Left lung (tissue), 10 donors: ENCODE data around the gene RPL32. TPM values are rescaled to one million over a fixed set of nuclear protein-coding genes. Genes with fewer than 3 reads are reported as not detected.
"Not testable (repeated sequence)": the region's sequence is repeated elsewhere in the genome, so short reads cannot be mapped to it uniquely, and the experiment has no call there.

Experiments used
- ATAC-seq: fragments of 200-7000 bp; cut with Tn5 transposase; one replicate; pipeline ENCODE4 v1.9.1; 2020; ENCODE audit warnings: moderate library complexity
- DNase-seq, 4 donors: peaks; one replicate each; pipeline ENCODE4 v3.0.0-alpha.2; 2013 to 2020
- H3K27ac ChIP-seq, 2 donors: fragments of 200-600 bp; sonication (generic) in 1 of 2; one replicate each; pipeline versions ENCODE4 v1.5.0 to v1.8.0; 2020 to 2021
- H3K27me3 ChIP-seq, 2 donors: fragments of 200-600 bp; sonication (generic) in 1 of 2; one replicate each; pipeline versions ENCODE4 v1.5.0 to v1.8.0; 2020 to 2021
- H3K36me3 ChIP-seq, 2 donors: fragments of 200-600 bp; sonication (generic) in 1 of 2; one replicate each; pipeline versions ENCODE4 v1.5.0 to v1.8.0; 2020 to 2021
- H3K4me1 ChIP-seq, 2 donors: fragments of 200-600 bp; one replicate each; pipeline ENCODE4 v1.8.0; 2021
- H3K4me3 ChIP-seq, 2 donors: fragments of 200-600 bp; sonication (generic) in 1 of 2; one replicate each; pipeline versions ENCODE4 v1.5.0 to v1.8.0; 2020 to 2021; ENCODE audit warnings: mild to moderate bottlenecking in 1 of 2
- H3K9me3 ChIP-seq, 2 donors: fragments of 200-600 bp; sonication (generic) in 1 of 2; one replicate each; pipeline versions ENCODE4 v1.5.0 to v1.8.0; 2020 to 2021
- CTCF ChIP-seq, 2 donors: fragments of 200-600 bp; sonication (generic) in 1 of 2; IDR thresholded peaks; one replicate each; pipeline versions ENCODE4 v1.5.0 to v1.8.0; 2021; ENCODE audit warnings: antibody characterized with exemption in 2 of 2
- intact Hi-C, 2 donors: fragments of 100-400 bp; cut with DNase I; formaldehyde crosslinking; loops; one replicate each; pipeline versions ENCODE4 v1.11.2 to v1.14.2; 2022
- polyA plus RNA-seq, 6 donors: library from polyadenylated mRNA; unstranded; fragments of 120-200 nt; gene quantifications; one replicate each; pipeline ENCODE4 v1.2.1, GENCODE V29; 2013; ENCODE audit not compliant: insufficient read length in 6 of 6
- total RNA-seq, 2 donors: library from RNA; stranded (reverse); fragmentation: NEBNext Ultra II Directional; extraction: Animal tissue kit (Norgen Biotek cat#: 25700); gene quantifications; one replicate each; pipeline ENCODE4 v1.2.1, GENCODE V29; 2021
- donor health status: DM: no; HTN: yes; CAD: no.
- donor health status: DM: no; HTN: no; CAD: no.

The RPL32 gene
- total and polyA plus RNA-seq, 8 donors = 1,223 to 2,940 (median 2,469) TPM

- H3K4me3 ChIP-seq = no peak overlapping the region
- intact Hi-C loops = no loop called here
- H3K27ac ChIP-seq = no peak overlapping the region
- DNase-seq (no peak), ATAC-seq (no peak)
- no peaks in the 10 kb centered on the region for H3K36me3 ChIP-seq
- no peaks in the 10 kb centered on the region for H3K9me3 ChIP-seq
- H3K4me1 ChIP-seq = no peaks in the 10 kb centered on the region
- no peak for TF ChIP-seq CTCF (IDR thresholded peaks at IDR 0.05)
- H3K27me3 ChIP-seq = no peaks in the 10 kb centered on the region
These were observed 18.5 kb upstream of the RPL32 start for GRCh38 chr3:12859840-12860239.

DNA sequence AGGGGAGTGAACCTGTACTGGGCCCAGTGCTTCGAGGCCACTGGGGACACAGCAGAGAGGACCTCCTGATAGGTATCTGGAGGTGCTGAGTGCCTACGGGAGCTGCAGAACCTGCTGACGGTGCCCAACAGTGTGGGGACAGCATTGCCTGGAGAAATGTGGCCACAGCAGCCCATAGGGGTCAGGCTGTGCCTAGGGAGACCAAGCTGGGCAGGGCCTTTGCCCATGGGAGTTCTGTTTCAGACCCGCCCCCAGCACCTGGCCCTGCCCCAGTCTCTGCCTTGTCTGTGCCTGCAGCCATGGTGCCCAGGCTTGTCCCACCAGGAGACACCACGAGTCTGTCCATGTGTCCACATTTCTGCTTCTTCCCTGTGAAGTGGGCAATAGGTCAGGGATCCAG lies 15.3 kb upstream of the RPL32 start:
- DNase-seq (no peak), ATAC-seq (no peak)
- Histone ChIP-seq H3K4me1 (no peaks in the 10 kb centered on the region), H3K27me3 (peaks cover 0 to 10% of the 10 kb centered on the region in 2 donors), H3K4me3 (no peak overlapping the region), H3K9me3 (no peaks in the 10 kb centered on the region), H3K36me3 (no peaks in the 10 kb centered on the region), H3K27ac (no peak overlapping the region)
- TF ChIP-seq CTCF (IDR thresholded peaks at IDR 0.05) = no peak
- intact Hi-C loops = no loop called here

GRCh38 chr3:12854565-12854964 lies 13.2 kb upstream of the RPL32 start:
- Histone ChIP-seq H3K36me3 (no peaks in the 10 kb centered on the region), H3K9me3 (no peaks in the 10 kb centered on the region), H3K27ac (no peak overlapping the region), H3K27me3 (peaks cover 0 to 10% of the 10 kb centered on the region in 2 donors), H3K4me3 (no peak overlapping the region), H3K4me1 (no peaks in the 10 kb centered on the region)
- no peak for TF ChIP-seq CTCF (IDR thresholded peaks at IDR 0.05)
- intact Hi-C loops = no loop called here
- ATAC-seq = no peak
- DNase-seq = no peak

DNA sequence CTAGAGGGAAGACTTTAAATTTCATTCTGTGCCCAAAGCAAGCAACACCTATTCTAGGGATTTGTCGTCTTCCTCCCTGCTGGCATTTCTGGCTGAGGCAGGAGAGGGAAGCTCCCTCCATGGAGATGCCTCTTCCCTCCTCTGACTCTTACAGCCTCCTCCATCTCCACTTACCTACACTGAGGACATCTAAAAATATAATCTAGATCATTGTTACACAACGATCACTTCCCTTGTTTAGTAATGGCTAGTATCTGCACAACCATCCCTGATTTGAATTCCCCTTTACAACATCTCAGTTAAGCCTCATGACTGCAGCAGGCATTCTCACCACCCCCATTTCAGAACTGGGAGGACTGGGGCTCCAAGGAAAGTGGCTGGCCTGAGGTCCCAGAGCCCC lies 12.5 kb upstream of the RPL32 start:
- intact Hi-C loops, H3K4me1 ChIP-seq, H3K27ac ChIP-seq, DNase-seq, ATAC-seq, H3K4me3 ChIP-seq, H3K9me3 ChIP-seq, H3K36me3 ChIP-seq: not testable (repeated sequence)
- H3K27me3 ChIP-seq = peaks cover 0 to 10% of the 10 kb centered on the region in 2 donors

DNA sequence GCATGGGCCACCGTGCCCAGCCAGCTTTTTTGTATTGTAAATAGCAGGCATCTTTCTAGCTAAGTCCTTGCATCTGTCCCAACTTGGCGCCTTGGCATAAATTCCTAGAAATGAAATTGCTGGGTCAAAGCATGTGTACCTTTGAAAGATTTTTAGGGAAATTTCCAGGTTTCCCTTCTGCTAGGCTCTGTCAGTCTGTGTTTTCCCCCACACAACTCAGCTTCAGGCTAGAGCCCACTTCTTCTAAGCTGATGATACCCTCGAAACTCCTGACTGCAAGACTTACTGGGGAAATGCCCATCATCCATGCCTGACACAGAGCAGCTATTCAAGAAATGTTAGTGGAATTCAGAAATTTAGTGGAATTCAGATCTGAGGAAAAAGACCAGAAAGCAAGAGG lies 10.8 kb upstream of the RPL32 start:
- Histone ChIP-seq H3K36me3 (no peaks in the 10 kb centered on the region), H3K9me3 (no peaks in the 10 kb centered on the region), H3K27me3 (peaks cover 0 to 10% of the 10 kb centered on the region in 2 donors), H3K4me3 (no peak overlapping the region), H3K27ac (no peak overlapping the region), H3K4me1 (no peaks in the 10 kb centered on the region)
- TF ChIP-seq CTCF (IDR thresholded peaks at IDR 0.05) = no peak
- no peak for DNase-seq
- intact Hi-C loops = no loop called here
- ATAC-seq = no peak

- Histone ChIP-seq H3K27me3 (no peaks in the 10 kb centered on the region), H3K36me3 (no peaks in the 10 kb centered on the region), H3K9me3 (no peaks in the 10 kb centered on the region), H3K4me1 (peaks cover 0 to 3% of the 10 kb centered on the region in 2 donors), H3K27ac (no peak overlapping the region), H3K4me3 (no peak overlapping the region)
- DNase-seq (no peak), ATAC-seq (no peak)
- no peak for TF ChIP-seq CTCF (IDR thresholded peaks at IDR 0.05)
- intact Hi-C loops = no loop called here
These were observed 4.4 kb upstream of the RPL32 start for GRCh38 chr3:12845811-12846210.
